Endothelial cell of umbilical vein (primary cell): Measurements from ENCODE around the gene SLC2A1.

ENCODE experiments used
- EZH2 ChIP-seq: IDR thresholded peaks from 2 replicates; pipeline ENCODE4 v1.6.1; 2012; ENCODE audit warnings: borderline replicate concordance, low read depth, mild to moderate bottlenecking, moderate library complexity, low read length, inconsistent platforms; ENCODE audit not compliant: severe bottlenecking
- FOS ChIP-seq: IDR thresholded peaks from 2 replicates; pipeline ENCODE4 v1.6.1; 2011; ENCODE audit warnings: mild to moderate bottlenecking, low read length, moderate library complexity, borderline replicate concordance; ENCODE audit not compliant: insufficient read depth
- GATA2 ChIP-seq: IDR thresholded peaks from 2 replicates; pipeline ENCODE4 v1.7.0; 2011; ENCODE audit warnings: low read depth, mild to moderate bottlenecking, moderate library complexity, mixed read lengths, low read length; ENCODE audit not compliant: insufficient read length, insufficient read depth
- JUN ChIP-seq: IDR thresholded peaks from 2 replicates; pipeline ENCODE4 v1.6.1; 2011; ENCODE audit warnings: borderline replicate concordance, low read depth; ENCODE audit not compliant: insufficient read length, insufficient read depth
- MYC ChIP-seq: IDR thresholded peaks from one replicate; pipeline ENCODE4 v1.6.1; 2011; ENCODE audit warnings: mild to moderate bottlenecking, low read depth, low read length
- POLR2A ChIP-seq: IDR thresholded peaks from 2 replicates; pipeline ENCODE4 v1.6.1; 2012; ENCODE audit warnings: low read depth, mild to moderate bottlenecking, control low read depth, low read length
- POLR2AphosphoS5 ChIP-seq: IDR thresholded peaks from 2 replicates; pipeline ENCODE4 v1.6.1; 2012; ENCODE audit warnings: low read depth, mild to moderate bottlenecking, control low read depth, low read length, moderate library complexity; ENCODE audit not compliant: insufficient read depth
- TF ChIP-seq, protein P1 (sequence below), 2 donors: IDR thresholded peaks; 1 replicate in 1 of 2; 2 replicates in 1 of 2; pipeline ENCODE4 v1.5.1; 2011; ENCODE audit warnings: low read length in 2 of 2, mild to moderate bottlenecking in 2 of 2, moderate library complexity in 2 of 2, control low read depth in 1 of 2, inconsistent platforms in 1 of 2, low read depth in 1 of 2; ENCODE audit not compliant: insufficient read depth in 1 of 2; ENCODE audit errors: extremely low read depth in 1 of 2
- TF ChIP-seq, protein P2 (sequence below): IDR thresholded peaks from 2 replicates; pipeline ENCODE4 v1.6.1; 2011; ENCODE audit not compliant: insufficient read depth, insufficient read length

DNA sequence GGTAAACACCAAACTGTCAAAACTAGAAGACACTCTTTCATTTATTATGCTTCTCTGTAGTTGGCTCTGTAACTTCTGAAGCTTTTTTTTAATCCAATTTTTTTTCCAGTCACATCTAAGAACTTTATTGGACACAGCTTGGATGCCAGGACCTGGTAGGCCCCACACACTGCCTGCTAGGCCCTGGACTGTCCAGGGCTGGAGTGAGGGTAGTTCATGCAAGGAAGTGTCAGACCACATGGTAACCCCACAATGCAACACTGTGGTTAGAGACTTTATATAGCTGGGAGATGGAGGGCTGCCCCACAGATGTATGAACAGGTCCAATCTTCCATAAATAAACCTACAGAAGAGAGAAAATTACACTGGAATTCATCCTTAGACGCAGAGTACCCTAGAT, 7.1 kb downstream of the SLC2A1 start:
- TF ChIP-seq POLR2A: no peak
- TF ChIP-seq, protein P1, sequence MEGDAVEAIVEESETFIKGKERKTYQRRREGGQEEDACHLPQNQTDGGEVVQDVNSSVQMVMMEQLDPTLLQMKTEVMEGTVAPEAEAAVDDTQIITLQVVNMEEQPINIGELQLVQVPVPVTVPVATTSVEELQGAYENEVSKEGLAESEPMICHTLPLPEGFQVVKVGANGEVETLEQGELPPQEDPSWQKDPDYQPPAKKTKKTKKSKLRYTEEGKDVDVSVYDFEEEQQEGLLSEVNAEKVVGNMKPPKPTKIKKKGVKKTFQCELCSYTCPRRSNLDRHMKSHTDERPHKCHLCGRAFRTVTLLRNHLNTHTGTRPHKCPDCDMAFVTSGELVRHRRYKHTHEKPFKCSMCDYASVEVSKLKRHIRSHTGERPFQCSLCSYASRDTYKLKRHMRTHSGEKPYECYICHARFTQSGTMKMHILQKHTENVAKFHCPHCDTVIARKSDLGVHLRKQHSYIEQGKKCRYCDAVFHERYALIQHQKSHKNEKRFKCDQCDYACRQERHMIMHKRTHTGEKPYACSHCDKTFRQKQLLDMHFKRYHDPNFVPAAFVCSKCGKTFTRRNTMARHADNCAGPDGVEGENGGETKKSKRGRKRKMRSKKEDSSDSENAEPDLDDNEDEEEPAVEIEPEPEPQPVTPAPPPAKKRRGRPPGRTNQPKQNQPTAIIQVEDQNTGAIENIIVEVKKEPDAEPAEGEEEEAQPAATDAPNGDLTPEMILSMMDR (IDR thresholded peaks at IDR 0.05; ENCODE audit: extremely low read depth in 1 of 2, insufficient read depth in 1 of 2, low read depth in 1 of 2, low read length in 2 of 2): no peak
- TF ChIP-seq EZH2: no peak
- TF ChIP-seq FOS: no peak
- TF ChIP-seq, protein P2, sequence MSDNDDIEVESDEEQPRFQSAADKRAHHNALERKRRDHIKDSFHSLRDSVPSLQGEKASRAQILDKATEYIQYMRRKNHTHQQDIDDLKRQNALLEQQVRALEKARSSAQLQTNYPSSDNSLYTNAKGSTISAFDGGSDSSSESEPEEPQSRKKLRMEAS: no peak
- TF ChIP-seq POLR2AphosphoS5: no peak
- no peak for TF ChIP-seq MYC
- no peak for TF ChIP-seq GATA2
- no peak for TF ChIP-seq JUN
